Measurements from ENCODE around the gene CARMIL1.
"Not testable (repeated sequence)": the region's sequence is repeated elsewhere in the genome, so short reads cannot be mapped to it uniquely, and the experiment has no call there.

CARMIL1 gene

GRCh38 chr6:25277386-25277785, 1.8 kb upstream of the CARMIL1 start:
- DNase-seq (ENCODE audit: low read depth) = no peak

DNA sequence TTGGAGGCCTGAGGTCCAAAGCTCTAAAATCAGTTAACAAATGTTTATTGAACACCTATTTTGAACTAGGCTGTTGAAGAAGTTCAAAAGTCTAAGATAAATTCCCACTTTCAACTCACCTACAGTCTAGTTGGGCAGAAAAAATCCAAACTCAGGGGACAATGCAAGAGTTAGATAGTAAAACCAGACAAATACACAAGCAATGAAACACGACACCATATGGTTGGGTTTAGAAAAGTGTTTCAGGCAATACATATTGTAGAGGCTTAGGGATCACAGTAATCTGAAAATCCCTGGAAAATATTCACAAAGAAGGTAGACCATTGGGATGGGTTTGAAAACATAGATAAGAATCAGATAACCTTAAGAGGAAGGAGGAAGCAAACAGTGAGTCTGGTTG, 1.3 kb upstream of the CARMIL1 start:
- DNase-seq (ENCODE audit: low read depth) = no peak

DNA sequence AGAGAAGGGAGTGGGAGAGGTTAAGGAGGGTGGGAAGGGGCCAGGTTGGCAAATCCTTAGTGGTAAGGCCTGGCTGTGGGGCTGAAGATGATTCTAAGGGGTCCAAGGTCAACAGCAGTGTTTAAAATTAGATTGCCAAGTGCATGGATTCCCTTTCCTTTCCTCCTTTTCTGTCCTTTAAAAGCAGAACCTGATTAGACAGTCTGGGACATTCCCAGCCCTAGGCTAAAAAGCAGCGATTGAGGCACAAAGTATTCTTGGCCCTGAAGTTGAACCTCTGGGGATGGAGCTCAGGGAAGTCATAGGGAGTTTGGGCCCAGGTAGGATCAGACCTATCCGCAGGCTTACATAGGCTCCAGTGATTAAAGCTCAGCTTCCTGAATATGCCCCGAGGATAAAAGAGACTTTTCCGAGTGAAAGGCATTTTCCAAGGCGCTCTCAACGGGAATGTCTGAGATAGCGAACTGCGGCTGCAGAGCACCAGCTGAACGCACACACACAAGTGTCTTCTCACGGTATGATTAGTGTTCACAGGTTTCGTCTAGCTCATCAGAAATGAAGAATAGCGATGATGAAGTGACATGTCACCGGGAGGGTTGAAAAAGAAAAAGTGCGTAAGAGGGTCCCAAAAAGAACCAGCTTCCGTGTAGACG, 787 bp upstream of the CARMIL1 start:
- no peak for DNase-seq (ENCODE audit: low read depth)

- no peak for DNase-seq (ENCODE audit: low read depth)
These were observed 672 bp downstream of the CARMIL1 start for GRCh38 chr6:25279748-25280343.

DNA sequence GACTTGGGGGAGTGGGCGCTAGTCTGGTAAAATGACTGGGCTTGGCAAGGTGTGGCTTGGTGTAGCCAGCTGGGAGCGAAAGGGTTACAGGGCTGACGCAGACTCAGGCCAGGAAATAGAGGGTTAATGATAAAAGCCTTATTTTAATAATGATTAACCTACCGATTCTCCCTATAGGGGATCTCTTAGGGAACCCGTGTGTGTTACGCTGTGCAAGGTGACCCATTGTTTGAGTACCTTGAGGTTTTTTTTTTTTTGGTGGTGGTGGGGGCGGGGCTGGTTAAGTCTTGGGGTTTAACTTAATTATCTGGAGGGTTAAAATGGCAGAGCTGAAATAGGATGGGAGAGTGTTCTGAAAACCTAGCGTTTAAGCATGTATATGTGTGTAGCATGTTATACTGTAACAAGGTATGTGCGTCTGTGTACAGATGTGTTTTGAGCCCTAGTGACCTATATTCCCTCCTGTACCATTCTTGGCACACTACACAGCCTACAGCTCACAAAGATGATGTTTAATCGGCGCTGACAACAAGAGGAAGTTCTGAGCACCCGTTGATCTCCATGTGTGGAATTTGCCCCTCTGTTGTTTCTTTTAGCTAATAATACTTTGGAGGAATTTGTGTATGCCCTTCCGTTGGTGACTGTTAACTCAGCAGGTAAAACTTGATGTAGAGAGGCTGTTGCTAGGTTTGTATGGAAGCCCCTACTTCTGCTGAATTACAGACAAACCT, 1.3 kb downstream of the CARMIL1 start:
- no peak for DNase-seq (ENCODE audit: low read depth)

GRCh38 chr6:25286891-25287290, 7.7 kb downstream of the CARMIL1 start:
- no peak for DNase-seq (ENCODE audit: low read depth)

- DNase-seq (ENCODE audit: low read depth) = no peak
These were observed 8.8 kb downstream of the CARMIL1 start for GRCh38 chr6:25287941-25288340.

DNA sequence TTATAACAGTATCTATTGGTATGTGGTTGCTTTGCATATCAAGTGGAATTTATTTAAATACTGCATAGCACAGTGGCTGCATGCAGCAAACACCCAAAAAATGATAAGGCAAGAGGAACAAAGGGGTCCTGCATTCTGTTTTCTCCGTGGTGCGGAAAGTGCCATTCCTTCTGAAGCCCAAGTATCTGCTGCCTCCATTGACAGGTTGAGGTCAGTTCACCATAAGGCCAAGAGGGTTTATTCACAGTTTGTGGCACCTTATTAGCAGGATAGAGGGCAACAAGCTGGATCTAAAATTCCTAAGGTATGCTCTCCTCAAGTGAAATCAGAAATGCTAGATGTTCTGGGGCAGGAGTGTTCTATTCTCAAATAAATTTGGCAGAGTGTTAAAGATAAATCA, 9.3 kb downstream of the CARMIL1 start:
- no peak for DNase-seq (ENCODE audit: low read depth)

DNA sequence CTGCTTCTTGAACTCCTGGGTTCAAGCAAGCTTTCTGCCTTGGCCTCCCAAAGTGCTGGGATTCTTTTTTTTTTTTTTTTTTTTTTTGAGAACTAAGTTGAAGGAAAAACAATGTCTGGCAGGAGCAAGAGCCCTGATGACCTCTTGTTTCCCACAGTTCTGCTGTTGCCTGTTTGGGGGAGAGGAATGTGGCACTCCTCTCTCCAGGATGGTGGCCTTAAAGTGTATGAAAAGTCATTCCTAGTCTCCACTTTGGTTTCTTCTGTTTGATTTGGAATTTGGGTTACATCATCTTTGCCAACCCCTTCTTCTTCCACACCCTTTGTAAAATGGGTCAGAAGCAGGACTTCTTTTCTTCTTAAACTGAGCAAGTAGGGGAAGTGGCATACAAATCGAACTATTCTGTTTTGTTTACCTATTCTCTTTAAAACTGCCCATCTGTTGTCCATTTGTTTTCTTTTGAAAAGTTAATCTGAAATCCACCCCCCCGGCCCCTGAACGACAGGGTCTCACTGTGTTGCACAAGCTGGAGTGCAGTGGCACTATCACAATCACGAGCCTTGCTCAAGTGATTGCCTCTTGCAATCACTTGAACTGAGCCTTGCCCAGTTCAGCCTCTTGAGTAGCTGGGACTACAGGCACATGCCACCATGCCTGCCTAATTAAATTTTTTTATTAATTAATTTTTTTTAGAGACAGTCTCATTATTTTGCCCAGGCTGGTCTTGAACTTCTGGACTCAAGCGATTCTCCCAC, 11.3 kb downstream of the CARMIL1 start:
- no peak for DNase-seq (ENCODE audit: low read depth)

GRCh38 chr6:25292384-25292783, 13.2 kb downstream of the CARMIL1 start:
- DNase-seq (ENCODE audit: low read depth) = no peak

GRCh38 chr6:25295651-25296050, 16.5 kb downstream of the CARMIL1 start:
- DNase-seq (ENCODE audit: low read depth) = no peak

GRCh38 chr6:25296217-25296905, 17.2 kb downstream of the CARMIL1 start:
- no peak for DNase-seq (ENCODE audit: low read depth)

DNA sequence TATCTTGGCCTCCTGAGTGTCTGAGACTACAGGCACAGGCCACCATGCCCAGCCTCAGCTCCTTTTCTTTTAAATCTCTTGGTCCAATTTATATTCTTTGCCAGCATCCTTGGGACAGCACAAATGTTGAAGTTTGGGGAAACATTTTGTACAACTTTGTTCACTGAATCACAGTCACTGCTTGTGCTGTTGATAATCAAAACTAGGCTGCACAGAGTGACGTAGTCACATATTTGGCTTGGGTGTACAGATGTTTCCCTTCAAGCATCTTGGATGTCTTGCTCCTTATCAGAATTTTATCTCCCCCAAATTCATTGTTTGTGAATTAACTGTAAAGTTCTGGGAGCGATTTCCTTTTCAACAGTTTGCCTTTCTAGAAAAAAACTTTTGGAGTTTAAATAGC, 17.9 kb downstream of the CARMIL1 start:
- no peak for DNase-seq (ENCODE audit: low read depth)

DNA sequence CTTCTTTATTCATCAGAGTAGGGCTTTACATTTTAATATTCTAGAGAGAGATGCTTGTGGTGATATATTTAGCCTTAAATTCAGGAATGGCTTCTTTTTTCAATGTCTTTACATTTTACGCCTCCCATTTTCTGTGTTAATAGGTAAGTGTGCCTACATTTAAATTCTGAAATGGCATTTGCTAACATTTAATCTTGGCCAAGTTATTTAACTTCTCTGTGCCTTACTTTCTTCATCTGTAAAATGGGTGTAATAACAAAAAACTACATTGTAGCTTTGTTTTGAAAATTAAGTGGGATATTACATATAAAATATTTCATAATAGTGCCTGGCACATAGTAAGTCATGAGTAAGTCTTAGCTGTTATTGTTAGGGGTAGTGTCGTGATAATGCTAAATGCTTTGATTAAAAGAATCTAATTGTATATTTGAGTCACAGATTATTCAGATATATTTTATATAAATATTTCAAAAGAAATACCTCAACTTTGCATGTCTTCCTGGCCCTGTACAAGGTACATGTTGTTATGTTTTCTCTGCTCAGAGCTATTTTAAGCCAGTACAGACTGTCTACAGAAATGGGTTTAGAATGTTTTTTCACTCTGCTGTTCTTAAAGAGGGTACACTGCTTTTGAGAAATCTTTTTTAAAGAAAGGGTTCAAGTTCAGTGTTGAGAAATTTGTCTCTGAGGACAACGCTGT, 18.8 kb downstream of the CARMIL1 start:
- DNase-seq (ENCODE audit: low read depth) = no peak

DNA sequence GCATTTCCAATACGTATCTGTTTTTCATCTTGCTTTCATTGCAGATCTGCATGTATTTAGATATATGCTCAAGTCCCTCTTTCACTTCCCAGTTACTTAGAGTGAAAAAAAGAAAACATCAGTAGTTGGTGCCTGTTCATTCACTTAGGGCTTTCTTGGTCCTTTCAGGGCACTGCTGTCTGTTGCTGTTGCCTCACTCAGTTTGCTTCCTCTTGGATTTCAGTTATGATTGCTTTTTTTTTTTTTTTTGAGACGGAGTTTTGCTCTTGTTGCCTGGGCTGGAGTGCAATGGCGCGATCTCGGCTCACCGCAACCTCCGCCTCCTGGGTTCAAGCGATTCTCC, 19.3 kb downstream of the CARMIL1 start:
- DNase-seq (ENCODE audit: low read depth) = not testable (repeated sequence)

GRCh38 chr6:25301362-25301761, 22.2 kb downstream of the CARMIL1 start:
- no peak for DNase-seq (ENCODE audit: low read depth)

- no peak for DNase-seq (ENCODE audit: low read depth)
These were observed 23.0 kb downstream of the CARMIL1 start for GRCh38 chr6:25302151-25302550.

- DNase-seq (ENCODE audit: low read depth) = no peak
These were observed 23.5 kb downstream of the CARMIL1 start for GRCh38 chr6:25302677-25303128.

GRCh38 chr6:25303254-25303653, 24.1 kb downstream of the CARMIL1 start:
- DNase-seq (ENCODE audit: low read depth) = no peak

GRCh38 chr6:25306379-25306778, 27.2 kb downstream of the CARMIL1 start:
- no peak for DNase-seq (ENCODE audit: low read depth)

DNA sequence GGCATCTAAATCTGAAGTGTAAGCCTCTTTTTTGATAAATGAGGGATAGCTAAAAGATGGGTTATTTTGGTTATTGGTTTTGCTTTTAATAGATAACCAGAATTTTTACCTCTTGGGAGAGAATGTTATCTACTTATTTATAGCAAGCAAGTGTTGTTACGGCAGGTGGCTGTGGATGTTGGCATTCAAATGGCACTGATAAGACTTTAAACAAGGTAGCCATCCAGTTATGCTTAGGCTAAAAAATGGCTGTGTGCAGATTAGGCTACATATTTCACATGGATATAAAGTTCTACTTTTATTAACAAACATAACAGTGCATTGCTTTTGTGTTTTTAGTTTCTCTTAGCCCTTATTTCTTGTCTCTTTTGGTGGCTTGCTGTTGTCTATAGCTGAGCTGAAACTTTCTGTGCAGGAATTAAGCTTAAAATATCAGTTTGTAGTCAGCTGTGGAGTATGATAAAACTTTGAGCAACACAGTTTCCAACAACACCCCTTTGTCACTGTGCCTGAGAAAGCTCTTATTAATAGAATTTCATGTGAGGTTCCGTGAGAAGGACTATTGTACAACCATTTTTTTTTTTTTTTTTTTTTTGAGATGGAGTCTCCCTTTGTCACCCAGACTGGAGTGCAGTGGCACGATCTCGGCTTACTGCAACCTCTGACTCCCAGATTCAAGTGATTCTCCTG, 28.8 kb downstream of the CARMIL1 start:
- no peak for DNase-seq (ENCODE audit: low read depth)
